HEK293 (cell line): ENCODE measurements around the gene PARVA.
A peak's percentile ranks its signal among the peaks of the same experiment; 100 is the strongest.
"Not testable (repeated sequence)": the region's sequence is repeated elsewhere in the genome, so short reads cannot be mapped to it uniquely, and the experiment has no call there.

Experiments used
- CTCF ChIA-PET: fragments of 350-600 bp; formaldehyde crosslinking; extraction: SDS; loops from one replicate; lab custom pipeline; 2021; ENCODE audit warnings: antibody characterized with exemption; lab: Yijun Ruan, JAX
- POLR2A ChIA-PET: fragments of 300-600 bp; formaldehyde crosslinking; extraction: SDS; loops from one replicate; lab custom pipeline; 2020; ENCODE audit warnings: antibody characterized with exemption, inconsistent platforms; lab: Yijun Ruan, JAX
- H3K27ac ChIP-seq: fragments of 200-500 bp; sonication (Bioruptor generic); 2 replicates; pipeline ENCODE4 v1.5.1; 2014; ENCODE audit warnings: low read depth, low read length, control low read depth, inconsistent platforms; ENCODE audit errors: extremely low read depth
- H3K36me3 ChIP-seq, 2 experiments: fragments of 200-500 bp in 1 of 2; sonication (Bioruptor generic) in 1 of 2; 1 replicate in 1 of 2; 2 replicates in 1 of 2; pipeline ENCODE4 v1.5.1; 2014 to 2017; ENCODE audit warnings: inconsistent platforms in 2 of 2, low read length in 2 of 2; ENCODE audit not compliant: control insufficient read depth in 2 of 2, insufficient read depth in 1 of 2
- H3K4me1 ChIP-seq: fragments of 200-500 bp; sonication (Bioruptor generic); 2 replicates; pipeline ENCODE4 v1.5.1; 2014; ENCODE audit warnings: mild to moderate bottlenecking, low read length, inconsistent platforms; ENCODE audit not compliant: control insufficient read depth, insufficient read depth
- H3K4me3 ChIP-seq: 2 replicates; pipeline ENCODE4 v1.5.1; 2011; ENCODE audit warnings: low read depth, mild to moderate bottlenecking, control low read depth, low read length, moderate library complexity
- H3K9me3 ChIP-seq: fragments of 200-500 bp; sonication (Bioruptor generic); 2 replicates; pipeline ENCODE4 v1.5.1; 2014; ENCODE audit warnings: low read depth, low read length, inconsistent platforms; ENCODE audit not compliant: control insufficient read depth, insufficient read depth
- BCL6B ChIP-seq: fragments of 450-650 bp; formaldehyde crosslinking; IDR thresholded peaks from 2 replicates; pipeline ENCODE4 v1.5.1; 2017; ENCODE audit warnings: missing biosample characterization, missing genetic modification characterization
- KLF9 ChIP-seq: fragments of 450-650 bp; formaldehyde crosslinking; IDR thresholded peaks from 2 replicates; pipeline ENCODE4 v1.5.1; 2016; ENCODE audit warnings: missing biosample characterization, missing genetic modification characterization, low read depth
- PRDM1 ChIP-seq: fragments of 450-650 bp; formaldehyde crosslinking; IDR thresholded peaks from 2 replicates; pipeline ENCODE4; 2016; ENCODE audit warnings: missing biosample characterization, missing genetic modification characterization
- PRDM10 ChIP-seq: fragments of 450-650 bp; formaldehyde crosslinking; IDR thresholded peaks from 2 replicates; pipeline ENCODE4 v1.5.1; 2016; ENCODE audit warnings: missing biosample characterization, missing genetic modification characterization
- PRDM2 ChIP-seq: fragments of 450-650 bp; formaldehyde crosslinking; IDR thresholded peaks from 2 replicates; pipeline ENCODE4 v1.5.1; 2016; ENCODE audit warnings: missing biosample characterization, missing genetic modification characterization, borderline replicate concordance
- TCF7L2 ChIP-seq: IDR thresholded peaks from 2 replicates; pipeline ENCODE4 v1.6.1; 2011; ENCODE audit warnings: low read depth, mild to moderate bottlenecking, inconsistent platforms, low read length, moderate library complexity, borderline replicate concordance
- ZNF121 ChIP-seq: fragments of 450-650 bp; formaldehyde crosslinking; IDR thresholded peaks from 2 replicates; pipeline ENCODE4 v1.5.1; 2016; ENCODE audit warnings: missing biosample characterization, missing genetic modification characterization
- ZNF140 ChIP-seq: fragments of 450-650 bp; formaldehyde crosslinking; IDR thresholded peaks from 2 replicates; pipeline ENCODE4 v1.5.1; 2016; ENCODE audit warnings: missing biosample characterization, missing genetic modification characterization
- ZNF148 ChIP-seq: fragments of 450-650 bp; formaldehyde crosslinking; IDR thresholded peaks from 2 replicates; pipeline ENCODE4 v1.5.0; 2017; ENCODE audit warnings: missing biosample characterization, missing genetic modification characterization, borderline replicate concordance
- ZNF223 ChIP-seq: fragments of 450-650 bp; formaldehyde crosslinking; IDR thresholded peaks from 2 replicates; pipeline ENCODE4 v1.5.1; 2016; ENCODE audit warnings: missing biosample characterization, missing genetic modification characterization
- ZNF302 ChIP-seq: fragments of 450-650 bp; formaldehyde crosslinking; IDR thresholded peaks from 2 replicates; pipeline ENCODE4 v1.5.1; 2016; ENCODE audit warnings: missing biosample characterization, missing genetic modification characterization, low read depth
- ZNF488 ChIP-seq: fragments of 450-650 bp; formaldehyde crosslinking; IDR thresholded peaks from 2 replicates; pipeline ENCODE4 v1.5.1; 2016; ENCODE audit warnings: missing biosample characterization, missing genetic modification characterization
- ZNF501 ChIP-seq: fragments of 450-650 bp; formaldehyde crosslinking; IDR thresholded peaks from 2 replicates; pipeline ENCODE4 v1.5.1; 2016; ENCODE audit warnings: missing biosample characterization, missing genetic modification characterization
- ZNF548 ChIP-seq: fragments of 450-650 bp; formaldehyde crosslinking; IDR thresholded peaks from 2 replicates; pipeline ENCODE4 v1.5.1; 2016; ENCODE audit warnings: missing biosample characterization, missing genetic modification characterization
- ZNF549 ChIP-seq: fragments of 450-650 bp; IDR thresholded peaks from 2 replicates; pipeline ENCODE4 v1.5.1; 2018; ENCODE audit warnings: missing biosample characterization, missing genetic modification characterization, mild to moderate bottlenecking, inconsistent platforms, moderate library complexity
- ZNF621 ChIP-seq: fragments of 450-650 bp; formaldehyde crosslinking; IDR thresholded peaks from 2 replicates; pipeline ENCODE4 v1.5.1; 2017; ENCODE audit warnings: missing biosample characterization, missing genetic modification characterization
- ZNF843 ChIP-seq: fragments of 450-650 bp; formaldehyde crosslinking; IDR thresholded peaks from 2 replicates; pipeline ENCODE4 v1.5.1; 2016; ENCODE audit warnings: missing biosample characterization, missing genetic modification characterization
- ZSCAN4 ChIP-seq: fragments of 450-650 bp; formaldehyde crosslinking; IDR thresholded peaks from 2 replicates; pipeline ENCODE4 v1.5.1; 2017; ENCODE audit warnings: missing biosample characterization, missing genetic modification characterization

Gene PARVA

GRCh38 chr11:12520576-12520975 is 143.2 kb downstream of the PARVA start:
- H3K27ac ChIP-seq, H3K4me1 ChIP-seq, CTCF ChIA-PET, H3K4me3 ChIP-seq, H3K36me3 ChIP-seq, H3K9me3 ChIP-seq, POLR2A ChIA-PET: not testable (repeated sequence)
- TF ChIP-seq ZNF121 (tag by site-specific recombination), result peak; percentile 65; the same call in 1 of the 2 replicates

- ChIA-PET CTCF (interaction anchor here (0.6 kb wide), 1 partner anchor 140 kb away, joined by 3 read pairs; no protein-coding TSS in a partner anchor), POLR2A (no interaction called here)
- H3K9me3 ChIP-seq, result no peaks in the 10 kb centered on the region
- H3K36me3 ChIP-seq, result peaks cover 0 to 10% of the 10 kb centered on the region in 2 experiments; a peak in 1 of 3 replicates
- no peak overlapping the region for H3K4me3 ChIP-seq
- no peaks in the 10 kb centered on the region for H3K4me1 ChIP-seq
- H3K27ac ChIP-seq, result no peak overlapping the region
- no peak for TF ChIP-seq ZNF501 (tag by site-specific recombination)
- no peak for TF ChIP-seq ZNF621 (tag by site-specific recombination)
- TF ChIP-seq ZNF140 (tag by site-specific recombination), result no peak
- no peak for TF ChIP-seq ZNF488 (tag by site-specific recombination)
- TF ChIP-seq TCF7L2, result no peak
- TF ChIP-seq PRDM1 (tag by site-specific recombination), result no peak
- no peak for TF ChIP-seq KLF9
- TF ChIP-seq ZNF549 (tag by site-specific recombination), result no peak
- TF ChIP-seq ZNF548 (tag by site-specific recombination), result no peak
- no peak for TF ChIP-seq ZNF843
- TF ChIP-seq BCL6B (tag by site-specific recombination), result no peak
- TF ChIP-seq ZSCAN4 (tag by site-specific recombination), result no peak
- no peak for TF ChIP-seq PRDM2 (tag by site-specific recombination)
- TF ChIP-seq PRDM10, result no peak
- TF ChIP-seq ZNF302 (tag by site-specific recombination), result no peak
- no peak for TF ChIP-seq ZNF223 (tag by site-specific recombination)
- TF ChIP-seq ZNF148, result no peak
These were observed 146.0 kb downstream of the PARVA start for GRCh38 chr11:12523180-12523924.
